ENCODE measurements around the gene RELL2. TPM values are rescaled to one million over a fixed set of nuclear protein-coding genes. Genes with fewer than 3 reads are reported as not detected.
"Not testable (repeated sequence)": the region's sequence is repeated elsewhere in the genome, so short reads cannot be mapped to it uniquely, and the experiment has no call there.

The RELL2 gene
- total RNA-seq, 1 experiment from 2014 or later: 23.8 TPM

GRCh38 chr5:141609044-141609443 is 27.8 kb upstream of the RELL2 start:
- ChIA-PET CTCF (interaction anchor here (1.9 to 2.3 kb wide), 3 partner anchors 10 to 45 kb away, joined by 6 to 14 read pairs (median 9); partner anchors contain the start of gene DIAPH1), POLR2A (interaction anchor here (0.5 kb wide), 1 partner anchor 418 kb away, joined by 3 read pairs; no protein-coding TSS in a partner anchor)
- ATAC-seq: no peak
- H3K36me3 Mint-ChIP-seq: peaks cover 2% of the 10 kb centered on the region; the same call in 1 of the 2 replicates
- peaks cover 35% of the 10 kb centered on the region for H3K4me1 Mint-ChIP-seq
- TF ChIP-seq IRF1 (CRISPR knock-in tag; IDR thresholded peaks at IDR 0.05): no peak
- TF ChIP-seq IRF2 (CRISPR knock-in tag; IDR thresholded peaks at IDR 0.05; ENCODE audit: borderline replicate concordance, low read depth): no peak
- no peak overlapping the region for H3K27ac Mint-ChIP-seq
- H3K27me3 Mint-ChIP-seq (ENCODE audit: low read depth): no peaks in the 10 kb centered on the region
- DNase-seq (ENCODE audit: low spot score): no peak
- H3K9me3 Mint-ChIP-seq: no peaks in the 10 kb centered on the region
- no peak overlapping the region for H3K4me3 Mint-ChIP-seq

- H3K36me3 Mint-ChIP-seq; ATAC-seq; H3K27ac Mint-ChIP-seq; H3K27me3 Mint-ChIP-seq (ENCODE audit: low read depth); H3K4me3 Mint-ChIP-seq; DNase-seq (ENCODE audit: low spot score); H3K9me3 Mint-ChIP-seq; POLR2A ChIA-PET: not testable (repeated sequence)
- TF ChIP-seq ZNF121 (CRISPR knock-in tag; IDR thresholded peaks at IDR 0.05): peak; percentile 88
- H3K4me1 Mint-ChIP-seq: peaks cover 35% of the 10 kb centered on the region
- CTCF ChIA-PET: interaction anchor here (2.3 kb wide), 1 partner anchor 18 kb away, joined by 14 read pairs; no protein-coding TSS in a partner anchor
Measured at GRCh38 chr5:141609921-141610320, 26.9 kb upstream of the RELL2 start.

- no peak for DNase-seq (ENCODE audit: low spot score)
Measured at GRCh38 chr5:141611289-141611688, 25.5 kb upstream of the RELL2 start.

More at GRCh38 chr5:141611289-141611688, 25.5 kb upstream of the RELL2 start:
- ChIA-PET CTCF (interaction anchor here (1.0 to 1.8 kb wide), 2 partner anchors 19 to 44 kb away, joined by 4 read pairs; no protein-coding TSS in a partner anchor), POLR2A (no interaction called here)
- no peak overlapping the region for H3K4me3 Mint-ChIP-seq
- no peaks in the 10 kb centered on the region for H3K9me3 Mint-ChIP-seq
- peak overlapping the region; percentile 1 for H3K27ac Mint-ChIP-seq
- H3K36me3 Mint-ChIP-seq: peaks cover 5% of the 10 kb centered on the region
- no peaks in the 10 kb centered on the region for H3K27me3 Mint-ChIP-seq (ENCODE audit: low read depth)
- peak; percentile 65 for ATAC-seq
- TF ChIP-seq ZSCAN18 (CRISPR knock-in tag; IDR thresholded peaks at IDR 0.05) (no peak), OVOL2 (CRISPR knock-in tag; IDR thresholded peaks at IDR 0.05; ENCODE audit: borderline replicate concordance) (no peak), SMAD4 (CRISPR knock-in tag; IDR thresholded peaks at IDR 0.05) (no peak), CTCF (IDR thresholded peaks at IDR 0.05) (no peak), JUN (CRISPR knock-in tag; IDR thresholded peaks at IDR 0.05) (no peak), HMGXB4 (CRISPR knock-in tag; IDR thresholded peaks at IDR 0.05) (no peak)
- H3K4me1 Mint-ChIP-seq: peaks cover 35% of the 10 kb centered on the region

Measured in WTC11 (cell line).